Esophagus muscularis mucosa (tissue), 4 donors: ENCODE results near the gene JAKMIP1.

Source experiments
- CTCF ChIP-seq, 3 experiments: fragments of 200-600 bp in 2 of 3; fragments of 450-650 bp in 1 of 3; sonication (generic) in 2 of 3; IDR thresholded peaks; one replicate each; pipeline ENCODE4 v1.5.1; 2017 to 2019; ENCODE audit warnings: antibody characterized with exemption in 3 of 3, mild to moderate bottlenecking in 2 of 3, moderate library complexity in 1 of 3
- EP300 ChIP-seq: sonication (generic); formaldehyde crosslinking; IDR thresholded peaks from one replicate; pipeline ENCODE4 v1.6.1; 2017; ENCODE audit warnings: antibody characterized with exemption
- POLR2A ChIP-seq: fragments of 450-650 bp; IDR thresholded peaks from one replicate; pipeline ENCODE4 v1.6.1; 2017; ENCODE audit warnings: antibody characterized with exemption, moderate library complexity, mild to moderate bottlenecking, low read depth
- POLR2AphosphoS5 ChIP-seq, 2 donors: sonication (generic); formaldehyde crosslinking; IDR thresholded peaks; one replicate each; pipeline ENCODE4 v1.6.1; 2017; ENCODE audit warnings: antibody characterized with exemption in 2 of 2

DNA sequence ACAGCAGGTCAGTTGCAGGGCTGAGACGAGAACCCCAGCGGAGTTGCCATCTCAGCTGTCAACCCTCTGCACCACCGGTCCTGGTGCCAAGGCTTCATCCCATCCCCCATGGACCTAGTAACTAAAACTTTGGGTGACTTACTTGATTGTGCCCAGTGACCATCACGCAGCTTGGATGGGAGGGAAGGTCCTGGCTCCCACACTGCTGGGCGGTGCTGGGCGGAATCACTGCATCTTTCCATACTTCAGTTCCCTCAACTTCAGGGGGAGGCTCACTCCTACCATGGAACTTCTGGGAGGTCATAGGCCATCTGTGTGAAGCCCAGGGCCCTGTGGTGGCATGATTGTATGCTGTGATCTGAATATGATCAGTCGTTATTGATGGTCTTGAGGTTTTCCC lies 26.2 kb upstream of the JAKMIP1 start:
- TF ChIP-seq CTCF (IDR thresholded peaks at IDR 0.05), result no peak
- no peak for TF ChIP-seq POLR2AphosphoS5 (IDR thresholded peaks at IDR 0.05)
- no peak for TF ChIP-seq POLR2A
- TF ChIP-seq EP300, result no peak
